LNCaP clone FGC (cell line): ENCODE measurements around the gene RNF32.

Source experiments
- DNase-seq: peaks from one replicate; pipeline ENCODE4 v3.0.0-alpha.2; 2011; ENCODE audit warnings: low read depth
- H3K4me3 ChIP-seq: 2 replicates; pipeline ENCODE4 v1.5.1; 2011; ENCODE audit warnings: mild to moderate bottlenecking, low read depth, low read length, control low read depth
- TF ChIP-seq, protein P1 (sequence below): IDR thresholded peaks from 2 replicates; pipeline ENCODE4 v1.5.1; 2012; ENCODE audit warnings: mild to moderate bottlenecking; ENCODE audit not compliant: control insufficient read depth, insufficient read depth; ENCODE audit errors: extremely low read depth

The RNF32 gene

GRCh38 chr7:156620291-156620675 is 20.3 kb upstream of the RNF32 start:
- H3K4me3 ChIP-seq = no peak overlapping the region
- no peak for DNase-seq
- TF ChIP-seq, protein P1, sequence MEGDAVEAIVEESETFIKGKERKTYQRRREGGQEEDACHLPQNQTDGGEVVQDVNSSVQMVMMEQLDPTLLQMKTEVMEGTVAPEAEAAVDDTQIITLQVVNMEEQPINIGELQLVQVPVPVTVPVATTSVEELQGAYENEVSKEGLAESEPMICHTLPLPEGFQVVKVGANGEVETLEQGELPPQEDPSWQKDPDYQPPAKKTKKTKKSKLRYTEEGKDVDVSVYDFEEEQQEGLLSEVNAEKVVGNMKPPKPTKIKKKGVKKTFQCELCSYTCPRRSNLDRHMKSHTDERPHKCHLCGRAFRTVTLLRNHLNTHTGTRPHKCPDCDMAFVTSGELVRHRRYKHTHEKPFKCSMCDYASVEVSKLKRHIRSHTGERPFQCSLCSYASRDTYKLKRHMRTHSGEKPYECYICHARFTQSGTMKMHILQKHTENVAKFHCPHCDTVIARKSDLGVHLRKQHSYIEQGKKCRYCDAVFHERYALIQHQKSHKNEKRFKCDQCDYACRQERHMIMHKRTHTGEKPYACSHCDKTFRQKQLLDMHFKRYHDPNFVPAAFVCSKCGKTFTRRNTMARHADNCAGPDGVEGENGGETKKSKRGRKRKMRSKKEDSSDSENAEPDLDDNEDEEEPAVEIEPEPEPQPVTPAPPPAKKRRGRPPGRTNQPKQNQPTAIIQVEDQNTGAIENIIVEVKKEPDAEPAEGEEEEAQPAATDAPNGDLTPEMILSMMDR = no peak

GRCh38 chr7:156621652-156622051 is 18.9 kb upstream of the RNF32 start:
- DNase-seq = no peak
- TF ChIP-seq, protein P1 = no peak
- no peak overlapping the region for H3K4me3 ChIP-seq

- no peak overlapping the region for H3K4me3 ChIP-seq
- DNase-seq = no peak
- TF ChIP-seq, protein P1 = no peak
Measured at GRCh38 chr7:156625580-156625979, 15.0 kb upstream of the RNF32 start.

DNA sequence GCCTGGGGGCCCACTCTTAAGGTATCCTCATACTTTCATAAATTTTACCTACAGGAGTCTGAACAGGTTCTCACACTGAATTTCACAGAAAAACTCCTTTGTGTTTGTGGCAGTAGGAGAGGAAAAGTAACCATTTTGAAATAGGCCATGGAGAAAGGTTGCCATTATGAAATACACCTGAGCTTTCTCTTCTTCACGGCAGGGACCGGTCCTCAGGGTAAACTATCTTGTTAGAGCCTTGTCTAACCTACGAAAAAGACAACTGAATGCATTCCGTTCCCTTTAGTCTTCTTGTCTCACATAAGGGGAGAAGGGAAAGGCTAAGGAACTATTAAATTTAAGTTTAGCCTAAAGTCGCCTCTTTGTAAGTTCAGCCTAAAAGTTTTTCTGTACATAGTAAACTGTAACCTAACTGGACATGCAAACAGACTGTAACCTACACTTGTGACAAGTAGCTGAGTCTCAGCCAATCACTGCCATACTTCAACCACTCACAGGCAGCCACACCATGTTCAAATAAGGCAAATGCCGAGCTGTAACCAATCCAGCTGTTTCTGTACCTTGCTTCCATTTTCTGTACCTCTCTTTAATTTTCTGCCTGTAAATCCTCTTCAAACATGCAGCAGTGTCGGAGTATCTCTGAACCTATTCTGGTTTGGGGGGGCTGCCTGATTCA is 14.2 kb upstream of the RNF32 start:
- H3K4me3 ChIP-seq = no peak overlapping the region
- TF ChIP-seq, protein P1 = no peak
- DNase-seq = no peak

- no peak overlapping the region for H3K4me3 ChIP-seq
- TF ChIP-seq, protein P1 = no peak
- no peak for DNase-seq
Measured at GRCh38 chr7:156628562-156628961, 12.0 kb upstream of the RNF32 start.

- no peak for DNase-seq
- H3K4me3 ChIP-seq = no peak overlapping the region
- TF ChIP-seq, protein P1 = no peak
Measured at GRCh38 chr7:156629873-156630272, 10.7 kb upstream of the RNF32 start.

- no peak for DNase-seq
- no peak overlapping the region for H3K4me3 ChIP-seq
- TF ChIP-seq, protein P1 = no peak
Measured at GRCh38 chr7:156634117-156634516, 6.5 kb upstream of the RNF32 start.
